ENCODE results near the gene DCPS.
"Not testable (repeated sequence)": the region's sequence is repeated elsewhere in the genome, so short reads cannot be mapped to it uniquely, and the experiment has no call there.

Gene DCPS

DNA sequence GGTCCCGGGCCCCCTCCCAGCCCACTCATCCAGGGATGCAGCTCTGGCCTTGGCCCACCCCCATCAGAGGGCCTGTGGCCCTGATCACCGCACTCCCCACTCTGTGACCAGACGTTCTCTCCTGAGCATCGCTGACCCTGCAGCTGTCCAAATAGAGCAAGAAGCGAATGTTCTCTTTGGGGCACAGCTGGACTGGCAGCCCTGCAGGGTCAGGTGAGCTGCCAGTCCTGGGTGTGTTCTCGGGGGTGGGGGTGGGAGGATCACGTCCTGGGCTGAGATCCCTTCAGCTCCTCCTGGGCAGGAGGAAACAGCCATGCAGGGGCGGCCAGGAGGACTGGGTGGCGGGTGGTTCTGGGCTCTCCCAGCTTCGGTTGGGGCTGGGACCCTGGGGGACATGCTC lies 78.1 kb downstream of the DCPS start:
- not testable (repeated sequence) for DNase-seq (ENCODE audit: low read depth in 2 of 3, low spot score in 2 of 3)

DNA sequence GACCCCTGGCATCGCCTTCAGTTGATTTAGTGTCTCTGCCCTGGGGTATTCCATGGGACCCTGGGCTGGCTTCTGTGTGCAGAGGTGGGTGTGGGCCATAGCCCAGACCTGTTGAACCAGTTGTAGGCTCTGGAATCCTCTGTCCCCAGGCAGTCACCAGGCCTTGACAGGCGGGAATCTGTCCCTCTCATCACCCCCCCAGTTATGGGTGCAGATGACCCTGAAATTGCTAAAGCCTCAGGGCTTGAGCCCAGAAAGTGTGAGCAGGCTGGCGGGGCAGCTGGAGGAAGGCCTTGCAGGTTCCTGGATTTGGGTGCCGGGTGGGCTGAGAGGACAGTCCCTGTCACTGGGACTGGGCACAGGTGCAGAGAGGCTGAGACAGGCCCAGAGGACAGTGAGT lies 78.8 kb downstream of the DCPS start:
- DNase-seq (ENCODE audit: low read depth in 2 of 3, low spot score in 2 of 3) = not testable (repeated sequence)

DNA sequence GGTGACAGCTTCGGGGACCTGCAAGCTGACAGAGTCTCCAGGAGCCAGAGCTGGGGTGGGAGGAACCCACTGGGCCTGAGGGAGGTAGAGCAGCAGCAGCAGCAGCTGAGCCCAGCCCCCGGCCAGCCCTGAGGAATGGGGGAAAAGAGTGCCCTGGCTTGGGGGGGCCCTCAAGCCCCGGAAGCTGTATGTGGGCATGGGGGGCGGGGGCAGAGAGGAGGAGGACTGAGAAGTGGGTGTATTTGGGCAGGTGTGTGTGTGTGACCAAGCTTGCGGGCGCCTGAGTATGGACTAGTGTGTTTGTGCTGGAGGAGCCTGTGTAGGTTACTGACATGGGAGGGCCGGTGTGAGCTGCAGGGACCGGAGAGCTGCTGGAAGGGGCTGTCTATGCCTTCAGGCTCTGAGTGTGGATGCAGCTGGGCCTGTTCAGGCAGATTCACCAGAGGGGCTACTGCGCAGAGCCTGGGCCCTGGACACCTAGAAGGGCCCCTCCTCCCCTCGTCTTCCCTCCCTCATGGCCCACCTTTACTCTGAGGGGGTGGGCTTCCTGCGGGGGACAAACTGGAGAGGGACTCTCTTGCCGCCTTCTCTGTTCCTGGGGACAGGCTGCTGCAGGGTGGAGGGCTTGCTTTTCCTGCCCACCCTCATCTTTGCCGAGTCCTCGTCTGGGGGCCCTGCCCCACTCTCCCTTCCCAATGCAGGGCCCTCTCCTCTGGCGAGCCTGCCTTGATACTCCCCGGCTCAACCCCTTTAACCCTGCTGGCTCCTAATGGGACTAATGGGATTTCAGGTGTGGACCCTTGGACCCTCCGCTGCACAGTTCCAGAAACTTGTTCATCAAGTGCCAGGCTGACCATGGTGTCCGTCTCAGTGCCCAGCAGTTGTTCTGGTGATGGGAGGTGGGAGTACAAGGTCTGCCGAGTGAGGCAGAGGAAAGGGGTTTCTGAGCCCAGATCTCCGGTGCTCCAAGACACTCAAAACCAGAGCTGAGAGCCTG lies 79.8 kb downstream of the DCPS start:
- DNase-seq (ENCODE audit: low read depth in 2 of 3, low spot score in 2 of 3) = no peak

DNA sequence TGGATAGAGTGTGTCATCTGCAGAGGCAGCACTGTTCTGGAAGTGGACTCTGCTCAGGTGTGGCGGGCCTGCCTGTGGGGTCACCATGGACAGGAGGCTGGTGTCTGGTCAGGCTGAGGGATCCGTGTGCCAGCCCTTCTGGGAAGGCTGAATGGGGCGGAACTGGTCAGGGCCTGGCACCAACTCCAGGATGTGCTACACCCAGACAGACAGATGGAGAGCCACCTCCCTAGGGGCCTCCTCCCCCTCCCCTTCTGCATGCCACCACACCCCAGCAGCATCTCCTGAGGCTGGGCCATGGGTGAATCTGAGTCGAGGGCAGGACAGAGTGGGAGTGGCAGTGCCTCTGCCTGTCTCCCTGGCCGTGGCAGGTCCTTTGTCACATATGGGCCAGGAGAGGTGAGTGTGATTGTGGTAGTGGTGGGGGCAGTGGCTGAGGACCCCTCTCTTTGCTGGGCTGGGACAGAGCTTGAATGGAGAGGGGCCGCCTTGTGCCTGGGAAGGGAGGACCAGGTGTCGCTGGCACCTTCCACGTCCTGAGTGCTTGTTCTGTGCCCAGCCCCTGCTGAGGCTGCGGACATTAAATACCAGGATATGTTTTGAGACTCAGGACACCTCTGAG lies 80.7 kb downstream of the DCPS start:
- DNase-seq (ENCODE audit: low read depth in 2 of 3, low spot score in 2 of 3) = no peak

DNA sequence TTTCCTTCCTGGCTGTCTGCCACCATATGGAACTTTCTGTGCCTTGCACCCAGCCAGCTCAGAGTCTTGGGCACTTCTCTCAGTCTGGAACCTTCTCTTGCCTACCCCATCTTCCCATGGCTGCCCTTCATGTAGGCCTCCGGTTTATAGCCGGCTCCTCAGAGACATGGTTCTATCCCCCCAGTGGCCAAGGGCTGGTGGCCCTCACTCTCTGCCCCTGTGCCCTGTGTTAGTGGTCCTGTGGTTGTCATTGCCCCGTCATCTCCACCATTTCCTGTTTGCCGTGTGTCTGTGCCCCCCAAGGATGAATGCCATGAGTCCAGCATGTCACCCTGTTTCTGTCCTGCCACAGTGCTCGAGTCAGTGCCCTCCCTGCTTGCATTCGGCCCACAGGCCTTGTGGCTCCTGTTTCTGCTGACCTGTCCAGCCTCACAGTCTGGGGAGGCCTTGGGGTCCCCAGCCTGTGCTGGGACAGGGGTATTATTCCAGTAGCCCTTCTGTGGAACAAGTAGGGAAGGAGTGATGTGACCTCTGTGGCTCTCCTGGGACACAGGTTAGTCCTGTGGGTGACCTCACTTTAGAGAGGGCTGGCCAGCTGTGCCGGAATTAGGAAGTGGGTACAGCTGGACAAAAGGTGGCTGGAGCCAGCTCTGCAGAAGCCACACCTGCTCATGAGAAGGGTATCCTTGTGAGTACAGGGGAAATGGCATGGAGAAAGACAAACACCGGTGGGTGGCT lies 82.3 kb downstream of the DCPS start:
- DNase-seq (ENCODE audit: low read depth in 2 of 3, low spot score in 2 of 3) = no peak

DNA sequence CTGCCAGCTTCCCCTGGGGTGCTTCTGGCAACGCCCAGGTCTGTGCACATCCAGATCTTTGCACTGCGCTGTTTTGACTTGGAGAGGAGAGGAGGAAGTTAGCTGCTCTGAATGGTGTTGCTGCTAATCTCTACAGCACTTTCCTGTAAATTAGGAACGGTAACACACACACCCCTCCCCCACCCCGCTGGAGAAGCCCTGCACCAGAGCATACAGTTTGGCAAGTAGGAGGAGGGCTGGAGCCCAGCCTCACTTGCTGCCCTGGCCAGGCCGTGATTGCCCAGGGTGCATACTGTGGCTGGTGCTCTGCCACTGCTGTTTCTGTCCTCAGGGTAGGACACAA lies 82.8 kb downstream of the DCPS start:
- DNase-seq (ENCODE audit: low read depth in 2 of 3, low spot score in 2 of 3) = not testable (repeated sequence)

DNA sequence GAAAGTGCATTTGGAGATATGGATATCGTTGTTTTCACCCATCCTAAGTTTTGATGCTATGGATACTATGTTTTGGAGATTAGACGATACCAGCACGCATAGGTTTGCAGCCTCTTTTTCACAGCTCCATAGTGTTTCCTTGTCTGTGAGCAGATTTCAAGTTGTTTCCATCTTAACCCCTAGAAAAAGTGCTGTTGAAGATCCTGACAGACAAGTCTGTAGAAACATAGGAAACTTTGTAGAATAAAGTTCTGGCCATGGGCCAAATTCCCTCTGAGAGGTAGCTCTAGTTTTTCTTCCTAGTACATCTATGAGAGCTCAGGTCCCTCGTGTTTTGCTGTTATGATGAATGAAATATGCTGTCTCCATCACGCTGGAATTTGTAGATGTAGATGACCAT lies 84.0 kb downstream of the DCPS start:
- DNase-seq (ENCODE audit: low read depth in 2 of 3, low spot score in 2 of 3) = no peak

DNA sequence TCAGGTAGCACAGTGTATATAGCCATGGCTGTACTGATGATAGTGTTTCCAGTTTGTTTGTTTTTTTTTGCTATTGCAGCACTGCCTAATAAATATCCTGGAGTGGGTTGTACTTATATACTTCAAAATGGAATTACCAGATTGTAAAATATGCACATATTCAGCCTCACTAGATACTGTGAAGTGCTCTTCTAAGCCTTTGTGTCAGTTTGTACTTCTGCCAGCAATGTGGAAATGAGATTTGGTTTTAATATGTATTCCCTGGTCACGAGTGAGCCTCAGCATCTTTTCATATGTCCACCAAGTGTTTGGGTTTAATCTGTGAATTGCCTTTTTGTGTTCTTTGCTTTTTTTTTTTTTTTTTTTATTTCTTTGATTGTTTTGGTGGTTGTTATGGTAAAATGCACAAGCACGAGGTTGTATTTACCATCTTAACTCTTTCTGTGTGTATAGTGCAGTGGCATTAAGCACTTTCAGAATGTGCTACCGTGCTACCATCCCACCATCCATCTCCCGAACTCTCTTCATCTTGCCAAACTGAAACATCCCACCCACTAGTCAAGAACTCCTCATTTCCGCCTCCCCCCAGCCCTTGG lies 86.5 kb downstream of the DCPS start:
- DNase-seq (ENCODE audit: low read depth in 2 of 3, low spot score in 2 of 3) = no peak

DNA sequence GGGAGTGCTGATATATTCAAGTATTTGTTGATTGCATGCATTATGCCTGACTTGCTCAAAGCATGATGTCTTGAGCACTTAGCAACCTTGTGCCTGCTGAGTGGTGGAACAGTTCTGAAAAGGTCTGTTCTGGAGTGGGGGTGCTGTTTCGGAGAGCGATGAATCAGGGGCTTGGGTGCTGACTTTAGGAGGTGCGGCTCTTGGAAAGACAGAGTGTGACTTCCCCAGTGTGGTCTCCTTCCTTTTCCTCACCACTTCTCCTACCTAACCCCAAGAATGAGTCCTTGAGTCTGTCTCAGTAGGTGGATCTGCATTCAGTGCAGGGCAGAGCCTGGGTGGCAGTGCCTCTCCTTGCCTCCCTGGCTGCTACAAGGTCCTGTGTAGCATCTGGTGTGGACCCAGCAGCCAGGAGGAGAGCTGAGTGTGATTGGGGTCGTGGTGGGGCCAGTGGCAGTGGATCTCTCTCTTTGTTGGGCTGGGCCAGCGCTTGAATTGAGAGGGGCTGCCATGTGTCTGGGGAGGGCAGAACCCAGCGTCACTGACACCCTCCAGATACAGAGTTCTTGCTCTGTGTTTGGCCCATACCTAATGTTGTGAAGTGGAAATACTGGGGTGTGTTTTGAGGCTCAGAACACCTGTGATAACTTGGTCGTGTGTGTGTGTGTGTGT lies 87.6 kb downstream of the DCPS start:
- no peak for DNase-seq (ENCODE audit: low read depth in 2 of 3, low spot score in 2 of 3)

DNA sequence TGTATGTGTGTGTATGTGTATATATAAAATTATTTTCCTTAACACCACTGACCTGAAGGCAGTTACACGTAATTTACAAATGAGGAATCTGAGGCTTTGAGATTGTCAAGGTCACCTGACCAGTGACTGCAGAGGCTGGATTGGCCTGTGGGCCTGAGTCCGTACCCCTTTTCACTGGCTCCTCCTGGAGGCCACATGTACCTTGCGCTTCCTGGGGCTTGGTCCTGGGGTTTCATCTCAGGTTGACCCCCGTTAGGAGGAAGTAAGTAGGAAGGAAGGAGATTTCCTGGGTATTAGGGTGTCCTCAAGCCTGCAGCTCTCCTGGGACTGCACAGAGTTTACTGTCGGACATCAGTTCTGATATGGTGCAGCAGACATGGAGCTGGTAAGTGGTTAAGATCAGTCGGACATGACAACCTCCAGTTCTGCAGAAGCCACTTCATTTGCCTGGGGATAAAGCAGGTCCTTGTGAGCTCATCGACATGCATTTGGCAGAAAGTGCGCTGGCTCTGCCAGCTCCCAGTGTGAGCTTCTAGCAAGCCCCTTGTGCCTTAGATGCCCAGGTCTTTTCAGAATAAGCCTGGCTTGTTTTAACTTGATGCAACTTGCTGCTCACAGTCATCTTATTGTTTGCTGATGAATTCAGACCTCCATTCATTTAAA lies 88.2 kb downstream of the DCPS start:
- no peak for DNase-seq (ENCODE audit: low read depth in 2 of 3, low spot score in 2 of 3)

DNA sequence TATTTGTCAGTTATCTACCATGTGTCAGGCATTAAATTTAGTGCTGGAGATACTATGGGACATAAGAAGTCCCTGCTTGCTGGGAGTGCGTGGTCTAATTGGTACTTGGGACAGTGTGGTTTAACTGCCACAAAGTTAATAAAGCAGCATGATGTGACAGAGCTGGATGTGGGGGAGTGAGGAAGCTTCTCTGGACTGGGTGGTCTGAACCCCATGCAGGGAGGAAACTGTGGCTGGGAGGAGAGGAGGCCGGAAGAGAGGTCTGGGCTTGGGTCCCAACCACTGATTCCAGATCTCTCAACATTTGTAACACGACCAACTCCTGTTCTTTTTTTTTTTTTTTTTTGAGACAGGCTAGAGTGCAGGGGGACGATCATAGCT lies 88.8 kb downstream of the DCPS start:
- no peak for DNase-seq (ENCODE audit: low read depth in 2 of 3, low spot score in 2 of 3)

DNA sequence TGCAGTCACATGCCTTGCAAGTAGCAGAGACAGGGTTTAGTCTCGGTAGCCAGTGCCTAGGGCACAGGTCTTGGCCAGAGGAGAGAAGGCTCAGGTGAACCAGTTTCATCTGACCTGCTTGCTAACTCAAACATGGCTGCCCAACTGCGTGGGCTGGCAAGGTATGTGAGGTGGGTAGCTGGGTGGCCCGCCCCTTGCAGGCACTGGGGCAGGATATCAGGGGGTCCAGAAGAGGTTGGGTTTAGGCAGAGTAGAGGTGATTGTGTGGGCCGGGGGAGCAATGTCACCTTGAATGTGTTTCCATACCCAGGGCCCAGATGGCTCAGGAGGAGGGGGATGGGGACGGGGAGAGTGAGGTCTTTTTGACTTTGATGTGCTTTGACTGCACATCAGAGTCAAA lies 89.3 kb downstream of the DCPS start:
- no peak for DNase-seq (ENCODE audit: low read depth in 2 of 3, low spot score in 2 of 3)

DNA sequence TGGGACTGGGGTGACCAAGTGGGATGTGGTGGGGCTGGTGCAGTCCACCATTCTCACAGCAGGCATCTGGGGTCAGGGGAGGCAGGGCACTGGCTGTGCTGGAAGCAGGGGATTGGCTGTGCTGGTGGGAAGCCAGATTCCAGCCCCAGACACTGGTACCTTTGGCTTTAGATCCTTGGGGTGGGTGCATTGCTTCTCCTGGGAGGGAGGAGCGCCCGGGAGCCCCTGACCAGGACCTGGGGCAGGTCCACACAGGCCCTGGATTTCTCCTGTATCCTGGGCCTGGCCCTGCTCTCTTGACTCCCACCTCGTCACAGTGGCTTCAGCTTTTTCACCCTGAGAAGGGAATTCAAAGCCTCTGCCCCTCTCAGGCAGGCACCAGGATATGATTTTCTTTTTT lies 90.2 kb downstream of the DCPS start:
- no peak for DNase-seq (ENCODE audit: low read depth in 2 of 3, low spot score in 2 of 3)

DNA sequence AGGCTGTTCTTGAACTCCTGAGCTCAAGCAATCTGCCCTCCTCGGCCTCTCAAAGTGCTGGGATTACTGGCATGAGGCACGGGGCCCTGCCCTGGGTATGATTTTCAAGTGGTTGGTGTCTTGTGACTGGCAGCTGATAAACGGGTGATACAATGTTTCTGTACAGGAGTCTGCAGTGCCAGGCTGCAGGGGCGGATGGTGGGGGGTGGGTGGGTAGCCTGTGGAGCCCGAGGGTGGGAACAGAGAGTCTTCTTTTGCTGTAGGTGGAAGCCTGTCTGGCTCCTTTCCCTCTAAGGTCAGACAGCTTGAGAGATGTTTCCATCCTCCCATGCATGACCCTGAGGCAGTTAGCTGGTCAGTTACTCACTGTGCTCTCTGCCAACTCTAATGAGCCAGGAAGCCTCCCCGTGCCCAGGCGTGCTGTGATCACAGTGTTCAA lies 90.8 kb downstream of the DCPS start:
- not testable (repeated sequence) for DNase-seq (ENCODE audit: low read depth in 2 of 3, low spot score in 2 of 3)
